GM12874 (cell line): ENCODE results near the gene TMEM51.

ENCODE experiments used
- CTCF ChIP-seq: IDR thresholded peaks from 2 replicates; pipeline ENCODE4 v1.5.1; 2011; ENCODE audit warnings: low read depth, mild to moderate bottlenecking, control low read depth, low read length, moderate library complexity; ENCODE audit not compliant: insufficient read depth

TMEM51 gene

DNA sequence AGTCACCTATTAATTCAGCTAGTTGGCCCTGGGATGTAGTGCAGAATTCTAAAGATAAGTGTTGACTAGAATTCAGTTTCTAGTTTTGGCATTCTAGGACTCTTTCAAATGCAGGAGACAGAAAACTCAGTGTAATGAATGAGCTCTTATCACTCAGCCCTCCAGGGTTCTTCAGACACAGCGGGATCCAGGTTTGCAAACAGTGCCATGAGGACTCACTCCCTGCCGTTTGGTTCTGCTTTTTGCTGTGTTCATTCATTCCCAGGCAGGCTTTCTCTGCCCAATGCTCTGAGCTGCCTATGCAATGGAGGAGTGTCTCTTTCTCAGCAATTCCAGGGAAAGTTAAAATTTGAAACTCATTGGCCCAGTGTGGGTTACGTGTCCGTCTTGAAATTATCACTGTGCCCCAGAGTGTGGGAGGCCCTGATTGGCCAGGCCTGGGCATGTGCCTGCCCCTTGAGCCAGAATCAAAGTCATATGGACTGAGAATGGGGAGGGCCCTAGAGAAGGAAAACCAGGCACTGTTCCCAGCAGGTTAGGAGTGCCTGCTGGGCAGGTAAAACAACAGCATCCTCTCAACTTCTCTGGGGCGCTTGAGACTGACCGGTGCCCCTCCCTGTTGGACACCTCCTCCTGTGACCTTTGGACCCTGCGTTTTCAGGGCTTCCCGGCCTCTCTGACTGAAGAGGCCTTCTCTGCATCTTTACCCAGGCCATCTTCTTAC is 43.4 kb downstream of the TMEM51 start:
- TF ChIP-seq CTCF: no peak

DNA sequence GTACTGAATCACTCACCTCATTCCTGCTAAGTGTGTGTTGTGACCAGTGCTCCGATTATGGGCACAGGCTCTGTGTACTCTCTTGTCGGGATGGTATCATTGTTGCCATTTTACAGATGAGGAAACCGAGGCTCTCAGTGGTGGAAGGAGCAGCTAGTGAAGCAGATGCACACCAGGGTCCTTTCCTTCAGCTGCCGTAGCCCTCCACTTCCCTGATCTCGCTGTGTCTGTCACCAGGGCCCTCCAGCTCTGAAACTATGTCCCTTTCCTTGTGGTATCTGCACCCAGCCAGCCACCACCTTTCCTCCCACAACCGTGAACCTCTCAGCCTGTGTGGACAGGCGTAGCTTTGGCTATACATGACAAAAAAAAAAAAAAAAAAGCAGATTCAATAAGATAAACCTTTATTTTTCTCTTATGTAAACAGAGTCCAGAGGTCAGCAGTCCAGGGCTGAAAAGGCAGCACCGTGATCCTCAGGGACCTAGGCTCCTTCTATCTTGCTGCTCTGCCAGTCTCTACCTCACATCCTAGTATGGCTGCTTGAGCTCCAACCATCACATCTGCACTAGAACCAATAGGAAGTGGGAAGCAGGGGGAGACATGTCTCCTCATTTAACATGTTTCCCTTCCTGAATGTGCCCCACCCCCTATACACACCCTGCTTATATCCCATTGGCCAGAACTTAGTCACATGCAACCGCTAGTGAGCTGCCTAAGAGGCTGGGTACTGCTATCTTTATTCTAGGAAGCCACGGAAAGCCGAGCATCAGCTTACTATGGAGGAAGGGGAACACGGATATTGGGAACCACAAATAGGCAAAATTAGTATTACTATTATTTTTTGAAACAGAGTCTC is 44.3 kb downstream of the TMEM51 start:
- TF ChIP-seq CTCF: no peak

- no peak for TF ChIP-seq CTCF
Observed at GRCh38 chr1:15198684-15199083, 45.1 kb downstream of the TMEM51 start.

GRCh38 chr1:15201221-15201620 is 47.7 kb downstream of the TMEM51 start:
- TF ChIP-seq CTCF: no peak

GRCh38 chr1:15201849-15202551 is 48.5 kb downstream of the TMEM51 start:
- no peak for TF ChIP-seq CTCF

- no peak for TF ChIP-seq CTCF
Observed at GRCh38 chr1:15204931-15205330, 51.4 kb downstream of the TMEM51 start.

DNA sequence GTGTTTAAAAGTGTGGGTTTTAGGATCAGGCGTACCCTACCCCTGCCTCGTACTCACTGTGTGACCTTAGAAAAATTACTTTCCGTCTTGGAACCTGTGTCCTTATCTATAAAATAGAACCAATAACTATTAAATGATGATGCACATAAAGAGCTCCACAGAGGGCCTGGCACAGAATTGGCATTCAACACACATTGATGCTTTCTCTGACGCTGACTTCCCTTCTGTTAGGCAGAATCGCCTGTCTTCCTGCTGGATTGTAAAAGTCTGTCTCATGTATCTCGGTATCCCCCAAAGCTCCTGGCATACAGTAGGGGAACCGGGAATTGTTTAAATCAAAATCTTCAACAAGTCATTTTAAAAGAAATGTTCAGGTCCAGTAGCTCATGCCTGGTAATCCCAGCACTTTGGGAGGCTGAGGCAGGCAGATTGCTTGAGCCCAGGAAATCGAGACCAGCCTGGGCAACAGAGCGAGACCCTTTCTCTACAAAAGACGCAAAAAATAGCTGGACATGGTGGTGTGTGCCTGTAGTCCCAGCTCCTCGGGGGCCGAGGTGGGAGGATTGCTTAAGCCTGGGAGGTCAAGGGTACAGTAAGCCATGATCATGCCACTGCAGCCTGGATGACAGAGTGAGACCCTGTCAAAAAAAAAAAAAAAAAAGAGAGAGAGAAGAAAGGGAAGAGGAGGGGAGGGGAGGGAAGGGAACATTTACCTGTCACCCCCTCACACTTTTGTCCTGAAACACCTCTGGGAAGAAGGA is 52.2 kb downstream of the TMEM51 start:
- TF ChIP-seq CTCF: no peak
